ENCODE measurements around the gene USP3. TPM values are rescaled to one million over a fixed set of nuclear protein-coding genes. Genes with fewer than 3 reads are reported as not detected.

The USP3 gene
- total RNA-seq, 2 donors from 2014 or later = 51.5 to 52.5 TPM

- no peaks in the 10 kb centered on the region for H3K27me3 ChIP-seq (ENCODE audit: control insufficient read depth, insufficient read depth, low read length, poor library complexity, severe bottlenecking)
- H3K36me3 ChIP-seq (ENCODE audit: control insufficient read depth, insufficient read depth, low read length) = peaks cover 48% of the 10 kb centered on the region
- no peaks in the 10 kb centered on the region for H3K4me1 Mint-ChIP-seq
- peaks cover 3% of the 10 kb centered on the region for H3K9me3 Mint-ChIP-seq
- H3K4me1 ChIP-seq (ENCODE audit: control insufficient read depth, insufficient read depth, low read length) = no peaks in the 10 kb centered on the region
- no peak for DNase-seq
- H3K27ac Mint-ChIP-seq = no peak overlapping the region
- H3K9me3 ChIP-seq (ENCODE audit: control insufficient read depth, low read length) = no peaks in the 10 kb centered on the region
- no peak overlapping the region for H3K27ac ChIP-seq (ENCODE audit: low read depth, low read length)
- no peak overlapping the region for H3K9ac ChIP-seq (ENCODE audit: extremely low read depth, low read length, poor library complexity, severe bottlenecking)
- H3K27me3 Mint-ChIP-seq (ENCODE audit: insufficient read depth) = no peaks in the 10 kb centered on the region
- peaks cover 41% of the 10 kb centered on the region for H3K36me3 Mint-ChIP-seq (ENCODE audit: low read depth)
- no peak for TF ChIP-seq CTCF (conservative IDR thresholded peaks at IDR 0.05)
- WGBS, 2 experiments (ENCODE audit: insufficient coverage in 1 of 2, insufficient read length in 1 of 2) = 89 to 98% methylated on average over 6 to 8 of the region's 8 CpGs
- no peak overlapping the region for H3K4me3 ChIP-seq (ENCODE audit: low read length)
- no peak overlapping the region for H3K4me3 Mint-ChIP-seq
These were observed 119.0 kb downstream of the USP3 start for GRCh38 chr15:63623232-63623969.

GRCh38 chr15:63626955-63627354, 122.6 kb downstream of the USP3 start:
- Histone ChIP-seq H3K9me3 (ENCODE audit: control insufficient read depth, low read length) (no peaks in the 10 kb centered on the region), H3K4me1 (ENCODE audit: control insufficient read depth, insufficient read depth, low read length) (no peaks in the 10 kb centered on the region), H3K27me3 (ENCODE audit: control insufficient read depth, insufficient read depth, low read length, poor library complexity, severe bottlenecking) (no peaks in the 10 kb centered on the region), H3K9ac (ENCODE audit: extremely low read depth, low read length, poor library complexity, severe bottlenecking) (no peak overlapping the region), H3K4me3 (ENCODE audit: low read length) (no peak overlapping the region), H3K36me3 (ENCODE audit: control insufficient read depth, insufficient read depth, low read length) (peaks cover 61% of the 10 kb centered on the region), H3K27ac (ENCODE audit: low read depth, low read length) (no peak overlapping the region)
- no peak for DNase-seq
- peaks cover 46% of the 10 kb centered on the region for H3K36me3 Mint-ChIP-seq (ENCODE audit: low read depth)
- WGBS, 2 experiments (ENCODE audit: insufficient coverage in 1 of 2, insufficient read length in 1 of 2) = 93 to 100% methylated on average over 1 of the region's 1 CpG
- H3K4me1 Mint-ChIP-seq = no peaks in the 10 kb centered on the region
- no peaks in the 10 kb centered on the region for H3K27me3 Mint-ChIP-seq (ENCODE audit: insufficient read depth)
- H3K4me3 Mint-ChIP-seq = no peak overlapping the region
- no peaks in the 10 kb centered on the region for H3K9me3 Mint-ChIP-seq
- no peak overlapping the region for H3K27ac Mint-ChIP-seq
- no peak for TF ChIP-seq CTCF (conservative IDR thresholded peaks at IDR 0.05)

GRCh38 chr15:63628123-63628822, 123.9 kb downstream of the USP3 start:
- no peak for TF ChIP-seq CTCF (conservative IDR thresholded peaks at IDR 0.05)
- no peak overlapping the region for H3K27ac Mint-ChIP-seq
- no peak overlapping the region for H3K9ac ChIP-seq (ENCODE audit: extremely low read depth, low read length, poor library complexity, severe bottlenecking)
- H3K9me3 Mint-ChIP-seq = no peaks in the 10 kb centered on the region
- H3K9me3 ChIP-seq (ENCODE audit: control insufficient read depth, low read length) = no peaks in the 10 kb centered on the region
- H3K27me3 ChIP-seq (ENCODE audit: control insufficient read depth, insufficient read depth, low read length, poor library complexity, severe bottlenecking) = no peaks in the 10 kb centered on the region
- H3K27me3 Mint-ChIP-seq (ENCODE audit: insufficient read depth) = no peaks in the 10 kb centered on the region
- H3K4me1 ChIP-seq (ENCODE audit: control insufficient read depth, insufficient read depth, low read length) = no peaks in the 10 kb centered on the region
- peaks cover 62% of the 10 kb centered on the region for H3K36me3 ChIP-seq (ENCODE audit: control insufficient read depth, insufficient read depth, low read length)
- DNase-seq = no peak
- peaks cover 46% of the 10 kb centered on the region for H3K36me3 Mint-ChIP-seq (ENCODE audit: low read depth)
- no peaks in the 10 kb centered on the region for H3K4me1 Mint-ChIP-seq
- no peak overlapping the region for H3K27ac ChIP-seq (ENCODE audit: low read depth, low read length)
- no peak overlapping the region for H3K4me3 ChIP-seq (ENCODE audit: low read length)
- H3K4me3 Mint-ChIP-seq = no peak overlapping the region
- whole genome bisulfite sequencing, 2 experiments (ENCODE audit: insufficient coverage in 1 of 2, insufficient read length in 1 of 2) = 93 to 94% methylated on average over 5 to 12 of the region's 13 CpGs
